Sciatic nerve (tissue), 2 donors: ENCODE results near the gene SLC35F3. TPM values are rescaled to one million over a fixed set of nuclear protein-coding genes. Genes with fewer than 3 reads are reported as not detected.
"Not testable (repeated sequence)": the region's sequence is repeated elsewhere in the genome, so short reads cannot be mapped to it uniquely, and the experiment has no call there.

Experiments
- ATAC-seq: fragments of 200-7000 bp; cut with Tn5 transposase; one replicate; pipeline ENCODE4 v1.9.1; 2020; ENCODE audit warnings: mild to moderate bottlenecking, moderate library complexity
- DNase-seq: peaks from one replicate; pipeline ENCODE4 v3.0.0-alpha.2; 2020; ENCODE audit warnings: low spot score
- intact Hi-C: fragments of 100-400 bp; cut with DNase I; formaldehyde crosslinking; loops from one replicate; pipeline ENCODE4 v1.14.2; 2022
- total RNA-seq: library from RNA; stranded (reverse); fragmentation: NEBNext Ultra II Directional; extraction: Animal tissue kit (Norgen Biotek cat#: 25700); gene quantifications from one replicate; pipeline ENCODE4 v1.2.1, GENCODE V29; 2021
- donor health status: DM: no; HTN: no; CAD: no.
- donor health status: DM: no; HTN: no; CAD: no.

The SLC35F3 gene
- total RNA-seq, 1 donor from 2014 or later = not detected

GRCh38 chr1:234340528-234340927 lies 436.1 kb downstream of the SLC35F3 start:
- ATAC-seq (no peak), DNase-seq (no peak)
- intact Hi-C loops = no loop called here

- intact Hi-C loops = no loop called here
- DNase-seq (no peak), ATAC-seq (no peak)
These were observed 438.3 kb downstream of the SLC35F3 start for GRCh38 chr1:234342774-234343173.

GRCh38 chr1:234345237-234345636 lies 440.8 kb downstream of the SLC35F3 start:
- no peak for DNase-seq
- ATAC-seq = no peak
- intact Hi-C loops = no loop called here

- ATAC-seq (no peak), DNase-seq (no peak)
- intact Hi-C loops = no loop called here
These were observed 444.5 kb downstream of the SLC35F3 start for GRCh38 chr1:234348964-234349363.

GRCh38 chr1:234355782-234356510 lies 451.5 kb downstream of the SLC35F3 start:
- no peak for DNase-seq
- no peak for ATAC-seq
- intact Hi-C loops = no loop called here

- ATAC-seq, DNase-seq, intact Hi-C loops: not testable (repeated sequence)
These were observed 452.3 kb downstream of the SLC35F3 start for GRCh38 chr1:234356615-234357269.

- no peak for ATAC-seq
- no peak for DNase-seq
- intact Hi-C loops = no loop called here
These were observed 453.4 kb downstream of the SLC35F3 start for GRCh38 chr1:234357831-234358230.

- ATAC-seq = no peak
- intact Hi-C loops = no loop called here
- no peak for DNase-seq
These were observed 456.7 kb downstream of the SLC35F3 start for GRCh38 chr1:234361102-234361603.

- ATAC-seq = no peak
- DNase-seq = no peak
- intact Hi-C loops = no loop called here
These were observed 458.1 kb downstream of the SLC35F3 start for GRCh38 chr1:234362558-234362957.

GRCh38 chr1:234368320-234369032 lies 464.0 kb downstream of the SLC35F3 start:
- intact Hi-C loops = no loop called here
- DNase-seq = no peak
- ATAC-seq = no peak

GRCh38 chr1:234369033-234369430 lies 464.6 kb downstream of the SLC35F3 start:
- intact Hi-C loops = no loop called here
- DNase-seq (no peak), ATAC-seq (no peak)

- no peak for DNase-seq
- no peak for ATAC-seq
- intact Hi-C loops = no loop called here
These were observed 465.3 kb downstream of the SLC35F3 start for GRCh38 chr1:234369784-234370183.

GRCh38 chr1:234371414-234371813 lies 466.9 kb downstream of the SLC35F3 start:
- intact Hi-C loops = no loop called here
- no peak for DNase-seq
- ATAC-seq = no peak

- ATAC-seq (no peak), DNase-seq (no peak)
- intact Hi-C loops = no loop called here
These were observed 467.7 kb downstream of the SLC35F3 start for GRCh38 chr1:234372011-234372757.

GRCh38 chr1:234373064-234373958 lies 468.8 kb downstream of the SLC35F3 start, which contains the start of gene COA6:
Gene COA6 (plus strand): TSS chr1:234373456. CDS start chr1:234373467, 11 bp downstream.
- peak; percentile 92 for DNase-seq
- peak; percentile 98 for ATAC-seq
- intact Hi-C loops = no loop called here

GRCh38 chr1:234373959-234374254 lies 469.4 kb downstream of the SLC35F3 start:
- ATAC-seq (no peak), DNase-seq (no peak)
- intact Hi-C loops = no loop called here
